D721Med (cell line): Measurements from ENCODE around the gene PPARA.

ENCODE experiments used
- DNase-seq: peaks from one replicate; pipeline ENCODE4 v3.0.0; 2011; ENCODE audit warnings: low spot score; ENCODE audit not compliant: insufficient read length
- FAIRE-seq: peaks from 2 replicates; lab custom pipeline; 2011; peaks lifted over from hg19 to GRCh38; lab: Jason Lieb, UNC
- CTCF ChIP-seq: IDR thresholded peaks from 2 replicates; pipeline ENCODE4 v1.5.1; 2012; ENCODE audit warnings: mild to moderate bottlenecking, control low read depth; ENCODE audit not compliant: insufficient read depth; ENCODE audit errors: missing control alignments

Gene PPARA

GRCh38 chr22:46229701-46230100, 79.4 kb downstream of the PPARA start:
- FAIRE-seq, result no peak
- DNase-seq, result no peak
- no peak for TF ChIP-seq CTCF

GRCh38 chr22:46230262-46230901, 80.1 kb downstream of the PPARA start:
- no peak for TF ChIP-seq CTCF
- DNase-seq, result no peak
- no peak for FAIRE-seq

GRCh38 chr22:46233231-46233630, 82.9 kb downstream of the PPARA start:
- DNase-seq (no peak), FAIRE-seq (no peak)
- no peak for TF ChIP-seq CTCF

GRCh38 chr22:46234969-46235368, 84.6 kb downstream of the PPARA start:
- no peak for FAIRE-seq
- no peak for DNase-seq
- no peak for TF ChIP-seq CTCF

- TF ChIP-seq CTCF, result no peak
- DNase-seq (no peak), FAIRE-seq (no peak)
Observed at GRCh38 chr22:46237453-46238124, 87.3 kb downstream of the PPARA start.

GRCh38 chr22:46238541-46238940, 88.2 kb downstream of the PPARA start:
- FAIRE-seq, result no peak
- TF ChIP-seq CTCF, result no peak
- DNase-seq, result no peak
